ENCODE results near the gene PRSS27. TPM values are rescaled to one million over a fixed set of nuclear protein-coding genes. Genes with fewer than 3 reads are reported as not detected.
"Not testable (repeated sequence)": the region's sequence is repeated elsewhere in the genome, so short reads cannot be mapped to it uniquely, and the experiment has no call there.

PRSS27 gene
- total and polyA plus RNA-seq, 2 donors = 0.85 to 2.5 TPM

DNA sequence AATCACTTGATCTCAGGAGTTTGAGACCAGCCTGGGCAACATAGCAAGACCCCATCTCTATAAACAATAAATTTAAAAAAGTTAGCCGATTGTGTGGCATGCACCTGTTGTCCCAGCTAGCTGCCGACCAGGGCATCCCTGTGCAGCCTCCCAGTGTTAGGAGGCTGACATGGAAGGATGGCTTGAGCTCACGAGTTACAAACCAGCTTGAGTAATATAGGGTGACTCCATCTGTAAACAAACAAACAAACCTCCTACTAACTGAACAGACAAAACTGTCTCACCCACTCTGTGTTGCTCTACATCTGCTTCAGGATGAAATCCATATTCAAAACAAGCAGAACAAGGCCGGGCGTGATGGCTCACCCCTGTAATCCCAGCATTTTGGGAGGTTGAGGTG, 6.9 kb upstream of the PRSS27 start:
- no peaks in the 10 kb centered on the region for H3K36me3 ChIP-seq (ENCODE audit: insufficient read depth)
- 81% methylated on average over 5 of the region's 5 CpGs for WGBS
- no peak overlapping the region for H3K27ac ChIP-seq (ENCODE audit: low read depth)
- DNase-seq (ENCODE audit: extremely low spot score) = no peak
- H3K4me1 ChIP-seq (ENCODE audit: insufficient read depth) = no peaks in the 10 kb centered on the region
- no peak overlapping the region for H3K4me3 ChIP-seq (ENCODE audit: low read depth, low read length)

DNA sequence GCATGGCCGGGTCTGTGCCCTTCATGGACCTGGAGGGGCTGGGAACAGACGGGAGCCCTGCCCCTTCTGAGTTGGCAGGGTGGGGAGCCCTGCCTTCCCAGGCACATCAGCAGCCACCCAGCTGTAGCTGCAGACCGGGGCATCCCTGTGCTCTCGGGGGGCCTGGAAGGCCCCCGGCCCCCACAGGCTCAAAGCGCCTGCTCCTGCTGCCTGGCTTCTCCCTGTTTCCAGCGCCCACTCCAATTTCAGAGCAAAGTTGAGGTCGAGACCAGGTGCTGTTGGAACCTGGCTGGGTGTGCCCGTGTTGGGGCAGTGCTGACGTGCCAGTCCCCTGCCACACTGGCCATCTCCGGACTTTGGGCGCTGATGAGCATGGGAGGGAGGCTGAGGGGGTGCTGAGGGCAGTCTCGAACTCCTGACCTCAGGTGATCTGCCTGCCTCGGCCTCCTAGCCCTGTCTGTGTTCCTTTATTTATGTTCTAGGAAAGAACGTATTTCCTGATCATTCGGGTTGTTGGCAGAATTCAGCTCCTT, 4.9 kb upstream of the PRSS27 start:
- H3K4me1 ChIP-seq (ENCODE audit: insufficient read depth) = no peaks in the 10 kb centered on the region
- H3K36me3 ChIP-seq (ENCODE audit: insufficient read depth) = no peaks in the 10 kb centered on the region
- H3K27ac ChIP-seq (ENCODE audit: low read depth) = no peak overlapping the region
- H3K4me3 ChIP-seq (ENCODE audit: low read depth, low read length) = no peak overlapping the region
- no peak for DNase-seq (ENCODE audit: extremely low spot score)
- WGBS = 65% methylated on average over 16 of the region's 16 CpGs

DNA sequence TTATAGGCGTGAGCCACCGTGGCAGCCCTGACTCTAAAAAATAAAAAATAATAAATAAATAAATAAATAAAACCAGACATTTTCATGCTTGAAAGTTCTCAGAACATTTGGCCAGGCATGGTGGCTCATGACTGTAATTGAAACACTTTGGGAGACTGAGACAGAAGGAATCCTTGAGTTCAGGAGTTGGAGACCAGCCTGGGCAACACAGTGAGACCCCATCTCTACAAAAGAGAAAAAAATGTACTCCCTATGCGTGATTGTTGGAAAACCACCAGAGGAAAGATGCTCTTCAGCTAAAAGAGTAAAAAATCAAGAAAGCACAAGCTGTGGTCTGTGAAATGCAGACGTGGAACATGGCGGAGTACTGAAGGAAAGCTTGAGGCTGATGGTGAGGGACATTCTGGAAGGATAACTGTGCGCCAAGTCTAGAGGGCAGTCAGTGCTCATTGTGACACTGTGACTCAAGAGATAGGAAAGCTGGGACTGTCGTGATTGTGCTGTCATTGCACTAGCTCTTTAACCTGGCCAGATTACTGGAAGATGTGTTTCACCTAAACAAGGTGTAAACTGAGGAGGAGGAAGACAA, 4.2 kb upstream of the PRSS27 start:
- Histone ChIP-seq H3K36me3 (ENCODE audit: insufficient read depth) (no peaks in the 10 kb centered on the region), H3K4me1 (ENCODE audit: insufficient read depth) (no peaks in the 10 kb centered on the region), H3K27ac (ENCODE audit: low read depth) (no peak overlapping the region), H3K4me3 (ENCODE audit: low read depth, low read length) (no peak overlapping the region)
- no peak for DNase-seq (ENCODE audit: extremely low spot score)
- 81% methylated on average over 7 of the region's 7 CpGs for WGBS

DNA sequence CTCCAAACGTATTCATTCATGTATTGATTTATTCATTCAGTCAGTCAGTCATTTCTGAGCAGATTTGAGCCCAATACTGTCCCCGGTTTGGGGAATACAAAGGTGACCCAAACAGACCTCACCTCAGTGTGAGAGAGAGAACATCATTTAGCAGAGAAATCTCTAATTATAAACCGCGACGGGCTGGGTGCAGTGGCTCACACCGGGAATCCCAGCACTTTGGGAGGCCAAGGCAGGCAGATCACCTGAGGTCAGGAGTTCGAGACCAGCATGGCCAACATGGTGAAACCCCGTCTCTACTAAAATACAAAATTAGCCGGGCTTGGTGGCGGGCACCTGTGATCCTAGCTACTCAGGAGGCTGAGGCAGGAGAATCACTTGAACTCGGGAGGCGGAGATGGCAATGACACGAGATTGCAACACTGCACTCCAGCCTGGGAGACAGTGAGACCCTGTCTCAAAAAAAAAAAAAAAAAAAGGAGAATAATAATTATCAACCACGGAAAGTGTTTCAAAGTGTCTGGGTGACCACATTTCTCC, 1.7 kb upstream of the PRSS27 start:
- not testable (repeated sequence) for H3K36me3 ChIP-seq (ENCODE audit: insufficient read depth); DNase-seq (ENCODE audit: extremely low spot score); H3K27ac ChIP-seq (ENCODE audit: low read depth); H3K4me1 ChIP-seq (ENCODE audit: insufficient read depth)
- peak overlapping the region; percentile 66 for H3K4me3 ChIP-seq (ENCODE audit: low read depth, low read length)
- 42% methylated on average over 14 of the region's 14 CpGs for WGBS

DNA sequence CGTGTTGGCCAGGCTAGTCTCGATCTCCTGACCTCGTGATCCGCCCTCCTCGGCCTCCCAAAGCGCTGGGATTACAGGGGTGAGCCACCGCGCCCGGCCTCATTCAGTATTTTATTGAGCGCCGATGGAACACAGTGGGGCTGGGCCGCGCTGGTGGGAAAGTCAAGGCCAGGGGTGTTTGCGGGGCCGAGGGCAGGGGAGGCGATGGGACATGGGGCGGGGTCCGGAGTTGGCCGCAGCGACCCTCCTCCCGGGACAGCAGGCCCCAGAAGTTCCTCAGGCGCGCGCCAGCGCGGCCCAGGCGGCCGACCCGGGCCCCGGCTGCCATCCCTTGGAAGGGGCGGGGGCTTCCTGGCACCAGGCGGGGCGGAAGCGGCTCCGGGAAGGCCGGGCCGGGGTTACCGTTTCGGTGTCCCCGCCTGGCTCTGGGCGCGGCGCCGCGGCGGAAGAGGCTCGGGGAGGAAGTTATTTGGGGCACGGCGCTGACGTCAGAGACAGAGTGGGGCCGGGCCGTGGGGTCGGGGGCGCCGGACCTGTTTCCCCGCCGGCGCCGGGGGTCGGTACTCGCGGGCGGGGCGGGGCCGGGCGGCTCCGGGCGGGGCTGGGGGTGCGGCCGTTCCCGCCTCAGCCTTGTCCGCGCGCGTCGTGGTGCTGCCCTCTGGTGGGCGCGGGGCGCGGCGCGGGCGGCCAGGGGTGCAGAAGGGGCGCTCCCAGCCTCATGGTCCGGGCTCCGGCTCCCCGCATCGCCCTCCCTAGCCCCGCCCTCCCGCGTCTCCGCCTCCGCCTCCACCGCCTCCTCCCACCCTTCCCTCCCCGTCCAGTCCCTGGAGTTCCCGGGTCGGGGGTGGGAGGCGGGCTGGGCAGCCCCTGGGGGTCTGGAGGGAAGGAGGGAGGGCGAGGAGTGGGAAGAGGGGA, 952 bp upstream of the PRSS27 start:
- H3K4me3 ChIP-seq (ENCODE audit: low read depth, low read length) = peak overlapping the region; percentile 66
- no peaks in the 10 kb centered on the region for H3K4me1 ChIP-seq (ENCODE audit: insufficient read depth)
- no peaks in the 10 kb centered on the region for H3K36me3 ChIP-seq (ENCODE audit: insufficient read depth)
- 2% methylated on average over 99 of the region's 99 CpGs for WGBS
- DNase-seq (ENCODE audit: extremely low spot score) = peak; percentile 7
- no peak overlapping the region for H3K27ac ChIP-seq (ENCODE audit: low read depth)

DNA sequence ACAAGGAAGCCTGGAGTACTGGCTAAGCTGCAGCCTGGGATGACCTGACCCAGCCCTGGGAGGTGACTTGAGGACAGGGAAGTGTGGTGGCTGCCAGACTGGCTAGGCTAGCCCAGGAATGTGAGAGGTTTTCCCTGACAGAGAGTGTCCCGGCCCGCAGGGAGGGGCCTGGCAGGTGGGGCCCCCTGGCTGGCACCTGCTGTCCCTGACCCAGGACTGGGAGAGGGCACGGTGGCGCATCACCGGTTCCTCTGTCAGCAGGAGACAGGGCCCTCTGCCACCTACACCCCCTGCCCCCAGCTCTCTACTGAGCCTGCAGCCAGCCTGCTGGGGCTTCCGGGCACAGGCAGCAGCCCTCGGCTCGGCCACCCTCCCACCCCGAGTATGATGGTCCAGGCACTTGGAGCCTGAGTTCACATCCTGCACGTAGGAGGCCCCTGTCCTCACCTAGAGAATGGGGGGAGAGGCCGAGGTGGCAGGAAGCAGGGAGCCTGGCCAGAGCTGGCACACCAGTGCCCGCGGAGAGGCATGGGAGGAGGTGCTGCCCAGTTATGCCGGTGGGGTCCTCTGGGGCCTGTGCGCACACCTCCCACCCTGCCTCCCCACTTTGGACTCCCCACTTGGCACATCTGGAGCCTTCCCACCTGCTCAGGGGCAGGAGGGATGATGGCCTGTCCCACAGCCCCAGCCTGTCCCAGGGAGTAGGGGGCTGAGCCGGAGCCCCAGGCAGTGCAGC, 528 bp downstream of the PRSS27 start:
- Histone ChIP-seq H3K4me3 (ENCODE audit: low read depth, low read length) (no peak overlapping the region), H3K4me1 (ENCODE audit: insufficient read depth) (no peaks in the 10 kb centered on the region), H3K27ac (ENCODE audit: low read depth) (no peak overlapping the region), H3K36me3 (ENCODE audit: insufficient read depth) (no peaks in the 10 kb centered on the region)
- 80% methylated on average over 16 of the region's 16 CpGs for WGBS
- DNase-seq (ENCODE audit: extremely low spot score) = peak; percentile 3

DNA sequence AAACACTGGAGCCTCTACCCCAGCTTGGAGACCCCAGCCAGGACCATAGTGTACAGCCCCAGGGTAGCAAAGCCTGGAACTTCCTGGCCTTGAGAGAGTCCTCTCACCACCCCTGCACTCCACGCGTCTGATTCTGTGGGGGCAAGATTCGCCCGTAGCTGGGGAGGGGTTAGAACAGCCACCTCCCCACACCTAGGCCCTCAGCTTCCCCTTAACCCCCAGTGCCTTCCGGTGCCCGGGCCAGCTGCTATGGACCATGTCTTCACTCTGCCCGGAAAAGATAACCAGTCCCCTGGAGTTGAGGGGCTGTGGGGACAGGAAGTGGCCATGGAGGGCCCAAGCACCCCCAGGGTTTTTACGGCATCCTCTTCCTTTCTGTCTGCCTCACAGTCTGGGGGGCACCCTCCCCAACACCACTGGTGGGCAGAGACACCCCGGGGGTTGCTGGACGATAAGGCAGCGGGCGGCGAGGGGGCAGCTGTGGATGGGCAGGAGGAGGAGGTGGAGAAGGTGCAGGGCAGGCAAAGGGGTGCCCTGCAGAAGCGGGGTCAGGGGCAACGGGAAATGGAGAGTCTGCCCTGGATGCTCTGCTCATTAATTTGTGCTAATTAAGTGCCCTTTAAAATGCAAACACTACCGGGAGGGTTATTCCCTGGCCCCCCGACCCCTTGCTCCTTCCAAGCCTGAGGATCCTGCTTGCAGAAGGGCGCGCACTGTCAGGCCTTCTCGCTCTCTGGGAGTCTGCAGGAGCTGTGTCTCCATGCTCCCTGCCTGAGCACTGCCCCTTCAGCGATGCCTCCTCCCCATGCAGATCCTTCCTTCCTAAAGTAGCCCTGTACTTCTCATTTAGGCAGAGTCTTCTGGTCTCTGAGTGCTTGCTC, 2.4 kb downstream of the PRSS27 start:
- DNase-seq (ENCODE audit: extremely low spot score) = no peak
- 77% methylated on average over 21 of the region's 21 CpGs for WGBS
- H3K4me3 ChIP-seq (ENCODE audit: low read depth, low read length) = no peak overlapping the region
- H3K36me3 ChIP-seq (ENCODE audit: insufficient read depth) = no peaks in the 10 kb centered on the region
- no peaks in the 10 kb centered on the region for H3K4me1 ChIP-seq (ENCODE audit: insufficient read depth)
- no peak overlapping the region for H3K27ac ChIP-seq (ENCODE audit: low read depth)

DNA sequence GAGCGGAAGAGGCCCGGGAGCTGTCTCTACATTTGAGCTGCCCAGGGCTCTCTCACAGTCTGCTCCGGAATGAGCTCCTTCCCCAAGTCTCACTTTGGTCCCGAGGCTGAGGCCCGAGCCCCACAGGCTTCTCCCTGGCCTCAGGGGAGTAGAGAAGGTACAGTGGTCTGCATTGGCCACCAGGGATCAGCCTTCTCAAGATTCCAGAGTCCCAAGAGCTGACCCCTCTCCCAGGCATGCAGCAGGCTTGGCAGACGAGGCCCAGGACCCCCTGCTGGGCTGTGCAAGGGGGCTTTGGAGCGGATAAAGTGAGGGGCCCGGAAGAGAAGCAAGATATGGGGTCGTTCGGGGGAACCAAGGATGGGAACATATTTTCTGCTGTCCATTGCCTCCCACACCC, 3.1 kb downstream of the PRSS27 start:
- Histone ChIP-seq H3K36me3 (ENCODE audit: insufficient read depth) (no peaks in the 10 kb centered on the region), H3K4me1 (ENCODE audit: insufficient read depth) (no peaks in the 10 kb centered on the region), H3K27ac (ENCODE audit: low read depth) (no peak overlapping the region), H3K4me3 (ENCODE audit: low read depth, low read length) (no peak overlapping the region)
- DNase-seq (ENCODE audit: extremely low spot score) = no peak
- WGBS = 74% methylated on average over 10 of the region's 10 CpGs

DNA sequence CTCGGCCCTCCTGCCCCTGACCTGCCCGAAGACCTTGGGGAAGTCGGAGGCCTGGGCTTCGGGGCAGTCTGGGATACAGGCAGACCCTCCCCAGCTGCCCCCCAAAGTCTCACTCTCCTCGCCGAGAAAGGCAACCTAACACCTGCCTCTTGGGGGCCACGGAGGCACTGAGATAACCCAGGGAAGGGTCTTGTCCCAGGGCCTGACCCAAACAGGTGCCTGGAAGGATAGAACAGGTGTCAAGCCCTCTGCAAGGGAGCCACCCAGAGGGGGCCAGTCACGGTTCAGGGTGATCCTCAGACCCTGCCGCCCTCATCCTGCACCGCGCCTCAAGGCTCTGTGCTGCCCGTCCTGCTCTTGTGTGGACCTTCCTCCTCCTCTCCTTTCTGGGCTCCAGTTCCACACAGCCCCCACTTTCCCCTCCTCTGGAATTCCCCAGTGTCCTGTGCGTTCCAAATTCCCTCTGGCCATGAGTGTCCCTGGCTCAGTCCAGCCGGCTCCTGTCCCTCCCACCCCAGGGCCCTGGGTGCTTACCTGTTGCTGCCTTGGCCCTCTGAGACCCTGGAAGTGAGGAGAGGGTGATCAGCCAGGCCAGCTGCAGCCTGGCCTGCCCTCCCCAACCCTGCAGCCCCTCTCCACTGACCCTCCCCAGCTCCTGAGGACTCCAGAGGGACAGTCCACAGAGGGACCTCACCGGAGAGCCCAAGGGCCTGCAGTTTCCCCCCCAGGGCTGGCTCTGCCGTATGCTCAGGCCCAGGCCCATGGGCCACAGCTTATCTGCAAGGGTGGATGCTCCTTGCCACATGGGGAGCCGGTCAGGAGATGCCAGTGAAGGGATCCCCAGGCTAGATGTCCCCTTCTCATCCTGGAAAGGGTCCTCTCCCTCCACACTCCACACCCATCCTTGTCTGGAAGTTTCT, 3.8 kb downstream of the PRSS27 start:
- DNase-seq (ENCODE audit: extremely low spot score) = no peak
- Histone ChIP-seq H3K4me1 (ENCODE audit: insufficient read depth) (no peaks in the 10 kb centered on the region), H3K27ac (ENCODE audit: low read depth) (no peak overlapping the region), H3K4me3 (ENCODE audit: low read depth, low read length) (no peak overlapping the region), H3K36me3 (ENCODE audit: insufficient read depth) (no peaks in the 10 kb centered on the region)
- WGBS = 64% methylated on average over 17 of the region's 17 CpGs

DNA sequence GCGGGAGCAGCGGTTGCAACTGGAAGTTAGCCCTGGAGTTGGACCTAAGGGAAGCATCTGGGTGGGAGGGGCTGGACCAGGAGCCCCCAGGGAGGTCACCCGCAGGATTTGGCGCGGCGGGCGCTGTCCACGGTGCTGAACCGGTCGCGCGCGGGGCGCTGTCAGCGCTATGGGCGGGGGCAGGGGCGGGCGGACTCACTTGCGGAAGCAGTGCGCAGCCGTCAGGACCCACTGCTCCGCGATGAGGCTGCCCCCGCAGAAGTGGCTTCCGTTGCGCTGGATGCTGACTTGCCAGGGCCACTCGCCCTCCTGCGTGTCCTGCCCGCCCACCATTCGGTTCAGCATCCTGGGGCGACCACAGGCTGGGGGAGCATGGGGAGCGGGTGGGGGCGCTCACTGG, 4.5 kb downstream of the PRSS27 start:
- no peak overlapping the region for H3K27ac ChIP-seq (ENCODE audit: low read depth)
- H3K36me3 ChIP-seq (ENCODE audit: insufficient read depth) = no peaks in the 10 kb centered on the region
- no peak overlapping the region for H3K4me3 ChIP-seq (ENCODE audit: low read depth, low read length)
- H3K4me1 ChIP-seq (ENCODE audit: insufficient read depth) = no peaks in the 10 kb centered on the region
- 6% methylated on average over 33 of the region's 33 CpGs for WGBS
- DNase-seq (ENCODE audit: extremely low spot score) = no peak

DNA sequence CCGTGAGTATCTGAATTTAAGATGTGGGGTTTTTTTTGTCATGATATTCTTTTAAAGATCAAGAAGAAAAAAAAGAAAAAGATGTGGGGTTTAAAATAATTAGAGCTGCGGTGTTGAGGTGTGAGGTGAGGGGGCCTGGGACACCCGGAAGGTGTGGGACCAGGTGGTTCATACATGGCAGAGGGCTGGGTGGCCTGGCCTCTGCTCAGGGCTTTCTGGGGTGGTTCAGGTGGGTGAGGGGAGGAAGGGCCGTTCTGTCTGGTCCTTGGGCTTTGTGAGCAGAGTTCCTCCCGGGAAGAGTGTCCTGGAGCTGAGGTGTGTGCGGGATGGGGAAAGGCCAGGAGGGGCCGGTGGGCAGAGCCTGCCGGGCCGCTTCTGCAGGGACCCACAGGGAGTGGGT, 5.0 kb downstream of the PRSS27 start:
- no peak overlapping the region for H3K27ac ChIP-seq (ENCODE audit: low read depth)
- H3K4me3 ChIP-seq (ENCODE audit: low read depth, low read length) = no peak overlapping the region
- DNase-seq (ENCODE audit: extremely low spot score) = no peak
- WGBS = 28% methylated on average over 9 of the region's 9 CpGs
- H3K36me3 ChIP-seq (ENCODE audit: insufficient read depth) = no peaks in the 10 kb centered on the region
- H3K4me1 ChIP-seq (ENCODE audit: insufficient read depth) = no peaks in the 10 kb centered on the region

Measured in urinary bladder (tissue), 4 donors.